Activated CD8-positive, alpha-beta memory T cell treated with anti-CD3 and anti-CD28 coated beads, Interleukin-2, amount 10 ng/mL, durations not matched to agents 7 days and 5 days (primary cell): ENCODE results near the gene ZNF705A. TPM values are rescaled to one million over a fixed set of nuclear protein-coding genes. Genes with fewer than 3 reads are reported as not detected.
A peak's percentile ranks its signal among the peaks of the same experiment; 100 is the strongest.
"Not testable (repeated sequence)": the region's sequence is repeated elsewhere in the genome, so short reads cannot be mapped to it uniquely, and the experiment has no call there.

ENCODE experiments used
- ATAC-seq: fragments of 150-1000 bp; cut with Tn5 transposase; one replicate; pipeline ENCODE4 v1.10.0; 2021; ENCODE audit warnings: moderate library complexity
- CTCF ChIA-PET: fragments of 350-600 bp; sonication (Branson Sonifier 250); formaldehyde crosslinking; loops from one replicate; lab custom pipeline; 2021; ENCODE audit warnings: antibody characterized with exemption; lab: Charles Lee
- DNase-seq: peaks from one replicate; pipeline ENCODE4 v3.0.0-alpha.2; 2020
- H3K27ac Mint-ChIP-seq: one replicate; pipeline ENCODE4 v1.8.0; 2021; ENCODE audit warnings: mild to moderate bottlenecking, mixed read lengths
- H3K27me3 Mint-ChIP-seq: one replicate; pipeline ENCODE4 v1.8.0; 2021; ENCODE audit warnings: mixed read lengths
- H3K36me3 Mint-ChIP-seq: one replicate; pipeline ENCODE4 v1.8.0; 2021; ENCODE audit warnings: mild to moderate bottlenecking, mixed read lengths
- H3K4me1 Mint-ChIP-seq: one replicate; pipeline ENCODE4 v1.8.0; 2021; ENCODE audit warnings: mixed read lengths
- H3K4me3 Mint-ChIP-seq: one replicate; pipeline ENCODE4 v1.8.0; 2021; ENCODE audit warnings: mild to moderate bottlenecking, moderate library complexity, mixed read lengths
- H3K9me3 Mint-ChIP-seq: one replicate; pipeline ENCODE4 v1.8.0; 2022; ENCODE audit warnings: low read depth, mixed read lengths
- total RNA-seq, 2 experiments: library from RNA; stranded (reverse); gene quantifications; one replicate each; pipeline ENCODE4 v1.2.3, GENCODE V29; 2021

The ZNF705A gene
- total RNA-seq, 2 experiments from 2014 or later = not detected

GRCh38 chr12:8154526-8154925 lies 2.3 kb upstream of the ZNF705A start:
- Mint-ChIP-seq H3K4me1 (peaks cover 10% of the 10 kb centered on the region), H3K36me3 (no peaks in the 10 kb centered on the region), H3K9me3 (no peaks in the 10 kb centered on the region), H3K4me3 (no peak overlapping the region), H3K27ac (no peak overlapping the region), H3K27me3 (peaks cover 83% of the 10 kb centered on the region)
- ATAC-seq = no peak
- DNase-seq = no peak
- CTCF ChIA-PET = no interaction called here

- no peak for ATAC-seq
- H3K27ac Mint-ChIP-seq = no peak overlapping the region
- H3K36me3 Mint-ChIP-seq = no peaks in the 10 kb centered on the region
- H3K9me3 Mint-ChIP-seq = no peaks in the 10 kb centered on the region
- H3K4me1 Mint-ChIP-seq = peaks cover 10% of the 10 kb centered on the region
- no peak for DNase-seq
- no peak overlapping the region for H3K4me3 Mint-ChIP-seq
- H3K27me3 Mint-ChIP-seq = peaks cover 77% of the 10 kb centered on the region
- CTCF ChIA-PET = interaction anchor here (1.2 kb wide), 1 partner anchor 38 kb away, joined by 3 read pairs; no protein-coding TSS in a partner anchor
Measured at GRCh38 chr12:8156416-8156815, 399 bp upstream of the ZNF705A start.

GRCh38 chr12:8157484-8158198 lies 826 bp downstream of the ZNF705A start:
- H3K27me3 Mint-ChIP-seq = peaks cover 65% of the 10 kb centered on the region
- no peak overlapping the region for H3K4me3 Mint-ChIP-seq
- no peak overlapping the region for H3K27ac Mint-ChIP-seq
- no peak for DNase-seq
- peaks cover 20% of the 10 kb centered on the region for H3K4me1 Mint-ChIP-seq
- H3K36me3 Mint-ChIP-seq = no peaks in the 10 kb centered on the region
- CTCF ChIA-PET = no interaction called here
- no peak for ATAC-seq
- H3K9me3 Mint-ChIP-seq = no peaks in the 10 kb centered on the region

- H3K4me3 Mint-ChIP-seq, H3K36me3 Mint-ChIP-seq, CTCF ChIA-PET, H3K27ac Mint-ChIP-seq, H3K4me1 Mint-ChIP-seq, ATAC-seq, H3K9me3 Mint-ChIP-seq, DNase-seq: not testable (repeated sequence)
- H3K27me3 Mint-ChIP-seq = peaks cover 27% of the 10 kb centered on the region
Measured at GRCh38 chr12:8172911-8173310, 16.1 kb downstream of the ZNF705A start.

GRCh38 chr12:8179989-8180585 lies 23.3 kb downstream of the ZNF705A start:
- not testable (repeated sequence) for H3K36me3 Mint-ChIP-seq, H3K9me3 Mint-ChIP-seq, H3K27me3 Mint-ChIP-seq
- peak overlapping the region; percentile 83 for H3K27ac Mint-ChIP-seq
- DNase-seq (peak; percentile 89), ATAC-seq (peak; percentile 95)
- peak overlapping the region; percentile 78 for H3K4me3 Mint-ChIP-seq
- H3K4me1 Mint-ChIP-seq = peaks cover 12% of the 10 kb centered on the region
- CTCF ChIA-PET = interaction anchor here (0.7 to 1.9 kb wide), 4 partner anchors 22 to 91 kb away, joined by 3 to 6 read pairs (median 3); no protein-coding TSS in a partner anchor

GRCh38 chr12:8181271-8181670 lies 24.5 kb downstream of the ZNF705A start:
- H3K27ac Mint-ChIP-seq, H3K9me3 Mint-ChIP-seq, DNase-seq, H3K27me3 Mint-ChIP-seq, H3K36me3 Mint-ChIP-seq, ATAC-seq: not testable (repeated sequence)
- Mint-ChIP-seq H3K4me1 (peaks cover 12% of the 10 kb centered on the region), H3K4me3 (peak overlapping the region; percentile 62)
- CTCF ChIA-PET = interaction anchor here (0.9 to 1.9 kb wide), 2 partner anchors 50 to 72 kb away, joined by 4 to 6 read pairs; no protein-coding TSS in a partner anchor

GRCh38 chr12:8182923-8183322 lies 26.1 kb downstream of the ZNF705A start:
- H3K9me3 Mint-ChIP-seq, ATAC-seq, H3K27me3 Mint-ChIP-seq, CTCF ChIA-PET, DNase-seq, H3K27ac Mint-ChIP-seq, H3K4me3 Mint-ChIP-seq, H3K36me3 Mint-ChIP-seq: not testable (repeated sequence)
- H3K4me1 Mint-ChIP-seq = peaks cover 12% of the 10 kb centered on the region

GRCh38 chr12:8183346-8183745 lies 26.5 kb downstream of the ZNF705A start:
- H3K27ac Mint-ChIP-seq, H3K9me3 Mint-ChIP-seq, H3K4me3 Mint-ChIP-seq, H3K36me3 Mint-ChIP-seq, DNase-seq, CTCF ChIA-PET, ATAC-seq, H3K27me3 Mint-ChIP-seq: not testable (repeated sequence)
- peaks cover 12% of the 10 kb centered on the region for H3K4me1 Mint-ChIP-seq

GRCh38 chr12:8184206-8184605 lies 27.4 kb downstream of the ZNF705A start:
- H3K36me3 Mint-ChIP-seq, CTCF ChIA-PET, ATAC-seq, H3K9me3 Mint-ChIP-seq, DNase-seq, H3K27me3 Mint-ChIP-seq, H3K27ac Mint-ChIP-seq, H3K4me3 Mint-ChIP-seq: not testable (repeated sequence)
- H3K4me1 Mint-ChIP-seq = peaks cover 12% of the 10 kb centered on the region

- H3K4me3 Mint-ChIP-seq, CTCF ChIA-PET: not testable (repeated sequence)
Measured at GRCh38 chr12:8188088-8188487, 31.3 kb downstream of the ZNF705A start.

GRCh38 chr12:8197685-8198308 lies 41.0 kb downstream of the ZNF705A start:
- ATAC-seq, H3K27me3 Mint-ChIP-seq, DNase-seq, H3K36me3 Mint-ChIP-seq, H3K9me3 Mint-ChIP-seq, H3K4me1 Mint-ChIP-seq, CTCF ChIA-PET, H3K4me3 Mint-ChIP-seq, H3K27ac Mint-ChIP-seq: not testable (repeated sequence)

More at GRCh38 chr12:8188088-8188487, 31.3 kb downstream of the ZNF705A start:
- not testable (repeated sequence) for DNase-seq, H3K4me1 Mint-ChIP-seq, H3K9me3 Mint-ChIP-seq, H3K27ac Mint-ChIP-seq, ATAC-seq, H3K36me3 Mint-ChIP-seq, H3K27me3 Mint-ChIP-seq

GRCh38 chr12:8218711-8219382 lies 62.0 kb downstream of the ZNF705A start:
- H3K4me1 Mint-ChIP-seq, H3K36me3 Mint-ChIP-seq, DNase-seq, H3K27ac Mint-ChIP-seq, ATAC-seq, H3K4me3 Mint-ChIP-seq, CTCF ChIA-PET, H3K9me3 Mint-ChIP-seq, H3K27me3 Mint-ChIP-seq: not testable (repeated sequence)

GRCh38 chr12:8221375-8221774 lies 64.6 kb downstream of the ZNF705A start:
- H3K27me3 Mint-ChIP-seq, H3K9me3 Mint-ChIP-seq, DNase-seq, CTCF ChIA-PET, ATAC-seq, H3K4me3 Mint-ChIP-seq, H3K36me3 Mint-ChIP-seq, H3K27ac Mint-ChIP-seq, H3K4me1 Mint-ChIP-seq: not testable (repeated sequence)
